ENCODE results near the gene RELL2.

DNA sequence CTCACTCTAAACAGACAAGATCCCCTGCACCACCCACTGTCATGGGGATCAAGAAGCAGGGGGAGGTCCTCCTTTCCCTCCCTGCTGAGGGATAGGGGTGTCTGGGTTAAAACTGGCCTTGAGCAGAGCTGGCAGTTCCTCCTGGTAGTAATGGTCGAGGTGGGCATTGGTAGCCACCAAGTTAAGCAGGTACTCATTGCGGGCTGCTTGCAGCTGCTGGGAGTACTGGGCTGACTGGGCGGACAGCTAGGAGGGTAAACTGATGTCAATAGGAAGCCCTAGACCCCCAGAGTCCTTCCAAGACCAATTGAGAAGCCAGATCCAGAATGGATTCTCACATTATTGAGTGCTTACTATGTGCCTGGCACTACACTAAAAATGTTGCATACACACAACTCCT lies 11.1 kb downstream of the RELL2 start:
- TF ChIP-seq, protein P1, sequence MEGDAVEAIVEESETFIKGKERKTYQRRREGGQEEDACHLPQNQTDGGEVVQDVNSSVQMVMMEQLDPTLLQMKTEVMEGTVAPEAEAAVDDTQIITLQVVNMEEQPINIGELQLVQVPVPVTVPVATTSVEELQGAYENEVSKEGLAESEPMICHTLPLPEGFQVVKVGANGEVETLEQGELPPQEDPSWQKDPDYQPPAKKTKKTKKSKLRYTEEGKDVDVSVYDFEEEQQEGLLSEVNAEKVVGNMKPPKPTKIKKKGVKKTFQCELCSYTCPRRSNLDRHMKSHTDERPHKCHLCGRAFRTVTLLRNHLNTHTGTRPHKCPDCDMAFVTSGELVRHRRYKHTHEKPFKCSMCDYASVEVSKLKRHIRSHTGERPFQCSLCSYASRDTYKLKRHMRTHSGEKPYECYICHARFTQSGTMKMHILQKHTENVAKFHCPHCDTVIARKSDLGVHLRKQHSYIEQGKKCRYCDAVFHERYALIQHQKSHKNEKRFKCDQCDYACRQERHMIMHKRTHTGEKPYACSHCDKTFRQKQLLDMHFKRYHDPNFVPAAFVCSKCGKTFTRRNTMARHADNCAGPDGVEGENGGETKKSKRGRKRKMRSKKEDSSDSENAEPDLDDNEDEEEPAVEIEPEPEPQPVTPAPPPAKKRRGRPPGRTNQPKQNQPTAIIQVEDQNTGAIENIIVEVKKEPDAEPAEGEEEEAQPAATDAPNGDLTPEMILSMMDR (IDR thresholded peaks at IDR 0.05; ENCODE audit: low read length), result no peak
- TF ChIP-seq EZH2 (optimal IDR thresholded peaks at IDR 0.05; ENCODE audit: low read depth, low read length) (no peak), EZH2phosphoT487 (IDR thresholded peaks at IDR 0.05; ENCODE audit: low read length) (no peak)

Data from MM.1S (cell line).